Stomach smooth muscle (tissue), 2 donors: ENCODE measurements around the gene FHOD3.

Source experiments
- H3K27ac ChIP-seq: one replicate; pipeline ENCODE4 v1.7.0; 2013; ENCODE audit warnings: mild to moderate bottlenecking, low read length, inconsistent platforms
- H3K27me3 ChIP-seq, 2 donors: one replicate each; pipeline ENCODE4 v1.7.0; 2013; ENCODE audit warnings: low read length in 2 of 2; ENCODE audit not compliant: insufficient read depth in 2 of 2, control insufficient read depth in 1 of 2
- H3K36me3 ChIP-seq, 2 donors: one replicate each; pipeline ENCODE4 v1.7.0; 2013; ENCODE audit warnings: low read length in 2 of 2; ENCODE audit not compliant: control insufficient read depth in 2 of 2, insufficient read depth in 2 of 2
- H3K4me1 ChIP-seq: one replicate; pipeline ENCODE4 v1.7.0; 2013; ENCODE audit warnings: low read length; ENCODE audit not compliant: control insufficient read depth, insufficient read depth
- H3K4me3 ChIP-seq, 2 donors: one replicate each; pipeline ENCODE4 v1.7.0; 2013; ENCODE audit warnings: low read length in 2 of 2
- H3K9ac ChIP-seq, 2 donors: one replicate each; pipeline ENCODE4 v1.7.0; 2013; ENCODE audit warnings: low read length in 2 of 2, mild to moderate bottlenecking in 1 of 2
- H3K9me3 ChIP-seq, 2 donors: one replicate each; pipeline ENCODE4 v1.7.0; 2013; ENCODE audit warnings: low read length in 2 of 2; ENCODE audit not compliant: control insufficient read depth in 2 of 2
- donor health status: healthy.
- donor health status: Pancreatic carcinoma.

FHOD3 gene

DNA sequence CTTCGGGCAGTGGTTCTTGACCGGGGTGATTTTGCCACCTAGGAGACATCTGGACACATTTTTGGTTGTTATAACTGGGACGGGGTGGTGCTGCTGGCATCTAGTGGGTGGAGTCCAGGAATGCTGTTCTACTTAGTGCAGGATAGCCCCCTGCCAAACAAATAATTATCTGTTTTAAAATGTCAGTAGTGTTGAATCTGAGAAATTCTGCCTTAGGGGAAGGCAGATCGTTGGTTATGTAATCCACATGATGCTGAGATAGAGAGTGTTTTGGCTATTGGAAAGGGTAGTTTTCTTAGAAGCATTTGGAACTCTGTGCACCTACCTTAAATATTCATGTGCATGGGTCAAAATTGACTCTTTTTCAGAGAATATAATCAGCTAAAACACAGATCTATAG, 332.3 kb downstream of the FHOD3 start:
- Histone ChIP-seq H3K36me3 (no peaks in the 10 kb centered on the region), H3K4me1 (no peaks in the 10 kb centered on the region), H3K9me3 (no peaks in the 10 kb centered on the region), H3K9ac (no peak overlapping the region), H3K27ac (no peak overlapping the region), H3K4me3 (no peak overlapping the region), H3K27me3 (no peaks in the 10 kb centered on the region)

DNA sequence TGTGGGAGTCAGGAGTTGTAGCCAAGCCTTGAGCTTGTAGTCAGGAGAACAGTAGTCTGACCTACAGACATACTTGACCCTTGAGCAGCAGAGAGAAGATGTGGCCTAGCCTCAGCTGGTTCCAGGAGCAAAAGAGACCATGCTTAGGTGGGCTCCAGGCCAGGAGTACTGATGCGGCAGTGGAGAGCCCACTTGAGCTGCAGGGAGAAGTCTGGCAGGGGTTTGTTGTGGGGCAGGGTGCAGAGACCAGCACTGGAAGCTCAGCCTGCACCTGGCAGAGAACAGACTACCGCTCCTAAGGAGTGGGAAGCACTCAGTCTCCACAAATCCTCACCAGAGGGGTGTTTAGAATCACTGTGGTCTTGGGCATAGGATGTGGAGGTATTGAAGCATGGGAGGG, 333.4 kb downstream of the FHOD3 start:
- Histone ChIP-seq H3K36me3 (no peaks in the 10 kb centered on the region), H3K9me3 (no peaks in the 10 kb centered on the region), H3K4me3 (no peak overlapping the region), H3K4me1 (no peaks in the 10 kb centered on the region), H3K27me3 (no peaks in the 10 kb centered on the region), H3K27ac (no peak overlapping the region), H3K9ac (no peak overlapping the region)

DNA sequence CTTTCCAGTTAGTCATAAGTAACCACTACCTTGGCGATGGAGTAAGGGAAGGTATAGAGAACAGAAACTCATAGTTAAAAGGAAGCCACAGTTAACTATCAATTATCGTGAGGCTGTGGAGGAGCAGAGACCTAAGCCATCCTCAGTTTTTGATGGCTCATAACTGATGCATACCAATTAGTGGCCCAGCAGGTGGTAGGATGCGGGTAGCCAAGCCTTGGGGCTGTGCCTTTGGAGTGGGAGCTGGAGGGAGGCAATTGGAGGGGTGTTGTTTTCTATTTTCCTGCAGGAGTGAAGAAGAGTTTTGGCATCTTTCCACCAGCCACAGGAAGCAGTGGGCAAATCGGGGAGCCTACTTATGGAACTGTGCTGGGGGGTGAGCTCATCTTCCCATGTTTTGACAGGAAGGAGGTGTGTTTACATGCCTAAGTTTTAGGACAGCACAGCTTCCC, 336.5 kb downstream of the FHOD3 start:
- no peak overlapping the region for H3K27ac ChIP-seq
- H3K9ac ChIP-seq, result no peak overlapping the region
- no peaks in the 10 kb centered on the region for H3K27me3 ChIP-seq
- no peaks in the 10 kb centered on the region for H3K4me1 ChIP-seq
- H3K9me3 ChIP-seq, result no peaks in the 10 kb centered on the region
- no peaks in the 10 kb centered on the region for H3K36me3 ChIP-seq
- no peak overlapping the region for H3K4me3 ChIP-seq

DNA sequence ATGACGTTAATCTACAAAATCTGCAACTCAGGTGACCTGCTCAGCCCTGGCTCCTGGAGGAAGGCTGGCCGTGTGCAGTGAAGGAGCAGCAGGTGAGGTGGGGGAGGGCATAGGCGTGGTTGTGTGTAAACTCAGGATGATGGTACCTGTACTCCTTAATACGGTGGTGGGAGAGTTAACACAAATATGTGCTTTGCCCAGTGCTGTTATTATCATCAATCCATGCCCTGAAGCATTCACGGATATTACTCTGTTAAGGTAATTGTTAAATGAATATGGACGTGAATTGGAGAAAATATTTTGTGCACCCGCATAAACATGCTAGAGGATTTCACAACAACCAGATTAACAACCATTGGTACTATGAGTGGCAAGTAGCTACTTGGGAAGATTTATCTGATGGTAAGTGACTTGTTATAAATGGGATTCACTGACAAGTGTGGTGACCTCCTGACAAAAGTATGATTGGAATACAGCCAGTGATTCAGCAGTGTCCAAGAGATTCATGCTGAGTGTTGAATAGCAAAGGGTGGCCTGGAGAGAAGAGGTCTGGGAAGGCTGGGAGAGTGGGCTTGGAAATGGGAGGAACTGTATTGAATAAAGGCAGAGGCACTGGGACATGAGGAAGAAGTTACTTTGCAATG, 337.2 kb downstream of the FHOD3 start:
- no peak overlapping the region for H3K27ac ChIP-seq
- H3K4me3 ChIP-seq, result no peak overlapping the region
- no peaks in the 10 kb centered on the region for H3K27me3 ChIP-seq
- H3K9me3 ChIP-seq, result no peaks in the 10 kb centered on the region
- no peaks in the 10 kb centered on the region for H3K4me1 ChIP-seq
- H3K36me3 ChIP-seq, result no peaks in the 10 kb centered on the region
- no peak overlapping the region for H3K9ac ChIP-seq

DNA sequence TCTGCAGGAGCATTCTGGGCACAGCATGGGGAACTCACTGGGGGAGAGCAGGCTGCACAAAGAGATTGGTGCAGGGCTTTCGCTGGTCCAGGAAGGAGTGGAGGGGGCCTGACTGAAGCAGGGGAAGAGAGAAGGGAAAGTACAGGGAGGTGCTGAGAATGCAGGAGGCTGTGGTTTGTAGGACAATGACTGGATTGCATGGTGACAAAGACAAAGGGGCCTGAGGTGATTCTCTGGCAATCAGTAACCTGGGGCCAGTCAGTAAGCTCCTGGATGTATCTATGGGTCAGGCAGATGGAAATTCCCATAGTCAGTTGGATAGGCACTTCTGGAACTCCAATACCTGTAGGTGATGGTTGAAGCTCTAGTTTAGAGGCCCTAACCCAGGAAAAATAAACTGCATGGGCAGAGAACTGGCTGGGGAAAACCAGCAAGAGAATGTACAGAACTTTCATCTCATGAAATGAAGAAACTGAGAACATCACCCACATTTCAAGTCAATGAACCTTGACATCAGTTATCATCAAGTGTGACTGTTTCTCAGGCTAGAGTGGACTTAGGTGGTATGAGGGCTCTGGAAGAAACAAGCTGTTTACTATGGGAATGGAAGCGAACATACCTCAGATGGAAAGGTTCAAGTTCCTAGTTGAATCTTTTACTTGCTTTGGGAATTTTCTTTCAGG, 338.0 kb downstream of the FHOD3 start:
- Histone ChIP-seq H3K27ac (no peak overlapping the region), H3K4me3 (no peak overlapping the region), H3K9me3 (no peaks in the 10 kb centered on the region), H3K4me1 (peaks cover 3% of the 10 kb centered on the region), H3K36me3 (no peaks in the 10 kb centered on the region), H3K27me3 (no peaks in the 10 kb centered on the region), H3K9ac (no peak overlapping the region)

DNA sequence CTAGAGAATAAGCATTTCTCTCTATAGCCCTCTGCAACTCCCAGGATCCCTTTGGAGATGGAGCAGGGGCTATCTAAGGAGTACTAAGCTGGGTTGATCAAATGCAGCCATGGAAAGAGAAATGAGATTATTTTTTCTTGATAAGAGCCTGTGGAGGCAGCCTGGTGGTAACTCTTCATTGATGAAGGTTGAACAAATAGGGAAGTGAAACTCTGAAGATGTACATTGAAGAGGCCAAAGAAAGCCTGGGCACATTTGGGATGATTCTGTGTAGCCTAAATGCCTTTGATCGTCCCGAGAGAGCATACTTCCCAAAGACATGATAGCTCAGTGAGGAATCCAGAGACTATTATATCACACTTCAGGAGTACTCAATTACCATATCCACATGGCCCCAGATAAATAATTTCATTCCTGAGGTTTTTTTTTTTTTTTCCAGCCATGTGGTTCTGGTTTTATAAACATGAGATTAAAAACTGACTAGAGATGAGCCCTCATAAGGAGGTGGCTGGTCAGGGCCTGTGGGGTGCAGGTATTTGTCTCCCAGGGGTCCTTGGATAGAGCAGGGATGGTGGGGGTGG, 338.8 kb downstream of the FHOD3 start:
- no peaks in the 10 kb centered on the region for H3K9me3 ChIP-seq
- no peak overlapping the region for H3K4me3 ChIP-seq
- H3K9ac ChIP-seq, result no peak overlapping the region

DNA sequence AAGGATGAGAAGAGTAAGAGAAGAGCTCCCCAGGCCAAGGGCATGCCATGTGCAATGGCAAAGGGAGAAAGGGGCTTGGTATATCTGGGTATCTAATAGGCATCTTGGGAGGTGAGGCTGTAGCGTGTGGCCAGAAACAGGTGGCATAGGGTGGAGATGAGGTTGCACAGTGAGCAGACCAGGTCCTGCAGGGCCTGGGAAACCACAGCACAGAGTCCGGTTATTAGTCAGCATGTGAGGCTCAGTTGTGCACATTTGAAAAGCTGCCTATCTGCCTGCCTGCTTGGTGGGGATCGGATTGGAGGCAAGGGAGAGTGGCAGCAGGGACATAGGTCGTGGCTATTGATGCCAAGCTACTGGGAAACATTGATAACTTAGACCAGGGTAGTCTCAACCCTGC, 340.7 kb downstream of the FHOD3 start:
- H3K9me3 ChIP-seq, result no peaks in the 10 kb centered on the region
- H3K27ac ChIP-seq, result no peak overlapping the region
- H3K4me3 ChIP-seq, result no peak overlapping the region
- H3K4me1 ChIP-seq, result peaks cover 12% of the 10 kb centered on the region
- H3K9ac ChIP-seq, result no peak overlapping the region
- H3K36me3 ChIP-seq, result no peaks in the 10 kb centered on the region
- H3K27me3 ChIP-seq, result no peaks in the 10 kb centered on the region

More for the DNA sequence above, 338.8 kb downstream of the FHOD3 start:
- Histone ChIP-seq H3K4me1 (peaks cover 9% of the 10 kb centered on the region), H3K27ac (no peak overlapping the region), H3K27me3 (no peaks in the 10 kb centered on the region), H3K36me3 (no peaks in the 10 kb centered on the region)

DNA sequence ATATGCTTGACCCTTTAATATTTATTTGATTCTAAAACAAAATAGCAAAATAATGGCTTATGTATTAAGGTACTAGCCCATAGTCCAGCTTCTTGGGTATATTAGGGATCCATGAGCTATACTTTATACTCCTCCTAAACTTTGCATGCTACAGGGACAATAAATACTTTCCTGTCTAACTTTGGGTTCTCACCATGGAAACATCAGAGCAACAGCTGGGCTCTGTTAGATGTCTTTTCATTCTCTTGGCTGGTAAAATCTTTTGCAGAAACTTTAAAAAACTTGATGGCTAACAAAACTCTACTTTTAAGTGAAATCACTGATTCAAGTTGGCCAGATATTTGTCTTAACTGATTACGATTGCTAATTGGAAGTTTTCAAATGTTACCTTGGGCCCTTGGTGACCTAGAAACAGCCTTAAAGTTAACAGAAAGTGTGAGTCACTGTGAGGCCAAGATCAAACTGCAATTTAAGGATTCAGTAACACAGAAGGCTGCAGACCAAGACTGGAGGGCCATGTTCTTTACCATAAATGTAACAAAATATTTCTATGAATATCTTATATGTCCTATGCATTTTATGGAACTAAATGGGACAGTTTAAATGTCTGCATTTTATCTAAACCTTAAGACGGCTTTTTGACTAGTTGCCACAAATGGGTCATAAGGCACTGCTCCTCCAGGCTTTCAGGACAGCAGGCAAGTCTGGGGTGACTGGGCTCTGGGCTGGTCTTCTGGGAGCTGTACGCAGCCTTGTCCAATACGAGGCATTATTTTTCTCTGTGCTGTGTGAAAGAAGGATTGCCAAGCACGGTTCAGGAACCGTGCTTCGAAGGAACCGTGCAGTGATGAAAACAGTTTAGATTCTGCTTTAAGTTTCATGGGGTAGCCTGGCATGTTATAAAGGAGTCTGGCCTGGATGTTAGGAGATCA, 342.8 kb downstream of the FHOD3 start:
- Histone ChIP-seq H3K4me1 (peaks cover 12% of the 10 kb centered on the region), H3K36me3 (no peaks in the 10 kb centered on the region), H3K9ac (no peak overlapping the region), H3K27ac (peak overlapping the region; percentile 31), H3K4me3 (peak overlapping the region; percentile 12 to 29), H3K9me3 (no peaks in the 10 kb centered on the region), H3K27me3 (no peaks in the 10 kb centered on the region)

DNA sequence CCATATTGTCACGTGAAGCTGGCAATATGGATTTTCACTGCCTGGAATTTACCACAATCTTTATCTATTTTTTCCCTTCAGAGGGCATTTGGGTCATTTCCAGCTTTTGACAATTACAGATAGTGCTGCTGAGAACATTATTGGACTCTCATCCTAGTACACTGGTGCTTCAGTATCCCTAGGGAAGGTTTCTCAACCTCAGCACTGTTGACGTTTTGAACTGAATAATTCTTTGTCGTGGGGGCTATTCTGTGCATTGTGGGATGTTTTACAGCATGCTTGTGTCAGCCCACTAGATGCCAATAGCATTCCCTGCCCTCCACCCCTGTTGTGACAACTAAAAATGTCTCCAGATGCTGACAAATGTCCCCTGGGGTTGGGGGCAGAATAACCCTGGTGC, 345.5 kb downstream of the FHOD3 start:
- Histone ChIP-seq H3K27me3 (no peaks in the 10 kb centered on the region), H3K4me3 (no peak overlapping the region), H3K36me3 (no peaks in the 10 kb centered on the region), H3K9ac (no peak overlapping the region), H3K27ac (no peak overlapping the region), H3K4me1 (peaks cover 12% of the 10 kb centered on the region), H3K9me3 (no peaks in the 10 kb centered on the region)

DNA sequence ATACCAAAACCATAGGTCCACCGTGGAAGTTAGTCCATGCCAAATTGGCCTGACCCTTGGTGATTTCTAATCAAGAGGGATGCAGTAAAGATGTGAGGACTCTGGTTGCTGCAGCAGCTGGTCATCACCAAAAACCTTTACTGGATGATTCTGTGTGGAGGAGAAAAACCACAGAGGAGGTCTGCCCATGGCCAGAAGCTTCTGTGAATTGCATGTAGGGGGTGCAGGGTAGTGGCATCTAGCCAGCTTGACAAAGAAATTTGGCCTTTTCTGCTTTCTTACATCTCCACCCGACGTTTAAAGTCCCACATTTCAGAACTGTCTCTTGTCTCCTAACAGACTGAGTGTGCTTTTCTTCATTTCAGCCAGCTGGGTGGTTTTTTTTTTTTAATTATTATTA, 351.3 kb downstream of the FHOD3 start:
- H3K4me3 ChIP-seq, result no peak overlapping the region

More for the DNA sequence above, 351.3 kb downstream of the FHOD3 start:
- H3K9me3 ChIP-seq, result no peaks in the 10 kb centered on the region
- H3K9ac ChIP-seq, result no peak overlapping the region
- H3K36me3 ChIP-seq, result no peaks in the 10 kb centered on the region
- H3K27me3 ChIP-seq, result no peaks in the 10 kb centered on the region
- no peak overlapping the region for H3K27ac ChIP-seq
- no peaks in the 10 kb centered on the region for H3K4me1 ChIP-seq
